ENCODE measurements around the gene HIVEP3.

HIVEP3 gene

DNA sequence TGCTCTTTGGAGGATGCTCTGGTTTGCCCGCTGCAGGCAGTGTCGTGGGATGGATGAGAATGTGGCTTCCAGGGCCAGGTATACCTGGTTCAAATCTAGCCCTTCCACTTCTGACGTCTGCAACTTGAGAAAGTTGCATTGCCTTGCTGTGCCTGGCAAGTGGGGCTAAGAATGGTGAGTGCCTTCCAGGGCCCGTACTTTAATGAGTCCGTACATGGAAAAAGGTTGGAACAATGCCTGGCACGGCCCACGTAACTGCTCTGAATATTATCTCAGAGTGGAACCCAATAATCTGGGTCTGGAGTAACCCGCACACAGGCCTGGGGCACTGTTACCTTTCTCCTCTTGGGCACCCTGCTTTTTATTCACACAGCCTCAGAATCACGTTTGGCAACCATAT is 287.6 kb downstream of the HIVEP3 start:
- no peak for DNase-seq (ENCODE audit: low spot score)

DNA sequence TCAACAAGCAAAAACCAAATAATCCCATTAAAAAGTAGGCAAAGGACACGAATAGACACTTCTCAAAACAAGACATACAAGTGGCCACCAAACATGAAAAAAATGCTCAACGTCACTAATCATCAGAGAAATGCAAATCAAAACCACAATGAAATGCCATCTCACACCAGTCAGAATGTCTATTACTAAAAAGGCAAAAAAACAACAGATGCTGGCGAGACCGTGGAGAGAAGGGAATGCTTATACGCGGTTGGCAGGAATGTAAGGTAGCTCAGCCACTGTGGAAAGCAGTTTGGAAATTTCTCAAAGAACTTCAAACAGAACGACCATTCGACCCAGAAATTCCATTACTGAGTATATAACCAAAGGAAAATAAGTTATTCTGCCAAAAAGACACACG is 289.2 kb downstream of the HIVEP3 start:
- no peak for DNase-seq (ENCODE audit: low spot score)

DNA sequence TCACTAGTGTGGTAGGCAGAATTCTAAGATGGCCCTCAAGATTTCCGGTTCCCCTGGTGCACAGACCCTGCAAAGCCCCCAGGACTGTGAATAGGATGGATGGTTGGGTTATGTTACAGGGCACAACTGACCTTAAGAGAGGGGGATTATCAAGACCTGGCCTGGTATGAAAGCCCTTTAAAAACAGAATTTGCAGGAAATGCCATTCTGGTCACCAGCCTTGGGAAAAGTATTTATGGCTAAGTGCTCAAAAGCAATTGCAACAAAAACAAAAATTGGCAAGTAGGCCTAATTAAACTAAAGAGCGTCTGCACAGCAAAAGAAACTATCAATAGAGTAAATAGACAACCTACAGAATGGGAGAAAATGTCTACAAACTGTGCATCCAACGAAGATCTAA is 289.6 kb downstream of the HIVEP3 start:
- no peak for DNase-seq (ENCODE audit: low spot score)

DNA sequence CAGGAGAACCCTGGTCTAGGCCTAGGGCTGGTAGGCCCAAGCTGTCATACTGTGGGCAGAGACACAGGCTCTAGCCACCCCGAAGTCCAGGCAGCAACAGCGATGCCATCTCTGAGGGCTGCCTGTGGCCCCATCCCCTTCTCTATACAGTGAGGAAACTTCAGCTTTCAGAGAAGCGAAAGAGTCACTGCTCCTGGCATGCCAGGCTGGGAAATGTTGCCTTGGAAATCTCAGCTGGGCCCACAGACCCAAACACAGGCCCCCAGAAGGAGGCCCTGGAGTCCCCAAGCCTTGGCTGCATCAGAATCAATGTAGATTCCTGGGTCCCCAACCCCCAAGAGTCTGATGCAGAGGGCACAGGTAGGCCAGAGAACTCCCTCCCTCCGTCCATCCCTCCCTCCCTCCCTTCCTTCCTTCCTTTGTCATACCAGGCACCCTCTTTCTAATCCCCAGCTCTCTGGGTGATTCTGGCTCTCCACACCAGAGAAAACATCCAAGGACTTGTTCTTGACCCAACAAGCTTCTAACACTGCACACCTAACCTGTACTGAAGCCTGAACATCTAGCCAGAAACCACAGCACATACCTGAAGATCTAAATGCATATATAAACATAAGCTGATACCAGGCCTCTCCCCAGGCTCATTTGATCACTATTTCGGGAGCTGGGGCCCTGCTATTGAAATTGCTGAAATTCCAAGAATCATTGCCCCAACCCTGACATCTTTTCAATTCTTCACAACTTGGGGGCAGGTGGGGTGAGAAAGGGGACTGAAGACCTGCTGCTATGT is 291.0 kb downstream of the HIVEP3 start:
- no peak for DNase-seq (ENCODE audit: low spot score)

DNA sequence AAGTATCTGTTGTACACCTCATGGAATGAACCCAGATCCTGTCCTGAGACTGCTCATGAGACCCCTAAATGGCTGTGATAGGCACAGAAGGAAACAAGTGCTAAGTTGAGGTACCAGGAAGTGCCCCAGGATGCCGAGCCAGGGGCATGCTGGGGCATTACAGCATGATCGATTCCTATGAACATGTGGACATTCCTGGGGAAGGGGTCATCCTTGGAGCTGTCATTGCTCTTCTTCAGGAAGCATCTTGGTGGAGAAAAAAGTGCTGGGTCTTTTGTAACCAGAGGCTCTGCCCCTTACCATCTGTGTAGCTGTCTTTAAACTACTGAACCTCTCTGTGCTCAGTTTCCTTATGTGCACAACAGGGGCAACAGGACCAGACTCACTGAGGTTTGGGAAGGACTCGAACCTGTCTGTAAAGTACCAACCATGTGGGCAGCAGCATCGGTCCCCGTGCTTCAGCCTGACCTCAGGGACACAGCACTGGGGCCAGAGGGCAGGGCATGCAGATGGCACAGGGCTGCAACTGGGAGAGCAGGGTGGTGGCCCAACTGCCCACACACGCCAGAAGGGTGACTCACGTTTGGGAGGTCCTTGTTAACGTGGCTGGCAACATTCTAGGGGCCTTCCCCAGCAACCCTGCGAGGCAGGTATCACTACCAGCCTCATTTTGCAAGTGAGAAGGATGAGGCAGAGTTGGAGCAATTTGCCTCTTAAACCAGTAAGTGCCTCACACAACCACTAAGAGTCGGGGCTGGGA is 291.9 kb downstream of the HIVEP3 start:
- DNase-seq (ENCODE audit: low spot score), result no peak

DNA sequence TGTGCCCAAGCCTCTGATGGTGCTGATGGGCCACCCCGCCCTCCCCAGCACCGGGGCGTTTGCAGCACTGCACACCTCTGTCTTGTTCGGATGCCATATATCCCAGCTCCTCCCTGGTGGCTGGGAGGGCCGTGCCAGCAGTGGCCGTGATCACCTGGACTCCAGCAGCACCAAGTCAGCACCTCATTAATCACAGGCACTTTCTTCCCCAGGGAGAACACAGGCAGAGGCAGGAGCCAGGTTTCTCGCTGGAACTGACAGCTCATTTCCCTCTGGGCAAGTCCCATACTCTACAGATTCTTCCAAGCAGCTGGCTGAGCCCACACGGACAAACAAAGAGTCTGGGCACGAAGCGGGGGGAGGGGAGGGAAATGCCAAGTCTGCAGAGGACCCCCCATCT is 292.6 kb downstream of the HIVEP3 start:
- no peak for DNase-seq (ENCODE audit: low spot score)

DNA sequence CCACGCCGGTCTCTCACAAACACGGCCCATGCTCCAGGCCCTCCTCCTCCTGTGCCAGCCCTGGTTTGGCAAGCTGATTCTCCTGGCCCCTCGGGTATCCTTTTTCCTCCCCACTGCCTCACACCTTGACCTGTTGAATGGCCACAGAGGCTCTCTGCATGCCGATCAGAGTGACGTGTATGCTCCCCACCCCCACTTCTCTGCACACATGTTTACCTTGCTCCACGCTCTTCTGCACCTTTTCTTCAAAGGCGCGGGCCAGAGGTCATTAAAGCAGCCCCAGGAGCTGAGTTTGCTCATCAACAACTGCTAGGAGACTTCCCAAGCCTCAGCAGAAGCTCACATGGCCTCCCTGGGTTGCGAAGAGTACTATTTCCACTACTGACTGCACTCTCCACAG is 295.0 kb downstream of the HIVEP3 start:
- DNase-seq (ENCODE audit: low spot score), result no peak

DNA sequence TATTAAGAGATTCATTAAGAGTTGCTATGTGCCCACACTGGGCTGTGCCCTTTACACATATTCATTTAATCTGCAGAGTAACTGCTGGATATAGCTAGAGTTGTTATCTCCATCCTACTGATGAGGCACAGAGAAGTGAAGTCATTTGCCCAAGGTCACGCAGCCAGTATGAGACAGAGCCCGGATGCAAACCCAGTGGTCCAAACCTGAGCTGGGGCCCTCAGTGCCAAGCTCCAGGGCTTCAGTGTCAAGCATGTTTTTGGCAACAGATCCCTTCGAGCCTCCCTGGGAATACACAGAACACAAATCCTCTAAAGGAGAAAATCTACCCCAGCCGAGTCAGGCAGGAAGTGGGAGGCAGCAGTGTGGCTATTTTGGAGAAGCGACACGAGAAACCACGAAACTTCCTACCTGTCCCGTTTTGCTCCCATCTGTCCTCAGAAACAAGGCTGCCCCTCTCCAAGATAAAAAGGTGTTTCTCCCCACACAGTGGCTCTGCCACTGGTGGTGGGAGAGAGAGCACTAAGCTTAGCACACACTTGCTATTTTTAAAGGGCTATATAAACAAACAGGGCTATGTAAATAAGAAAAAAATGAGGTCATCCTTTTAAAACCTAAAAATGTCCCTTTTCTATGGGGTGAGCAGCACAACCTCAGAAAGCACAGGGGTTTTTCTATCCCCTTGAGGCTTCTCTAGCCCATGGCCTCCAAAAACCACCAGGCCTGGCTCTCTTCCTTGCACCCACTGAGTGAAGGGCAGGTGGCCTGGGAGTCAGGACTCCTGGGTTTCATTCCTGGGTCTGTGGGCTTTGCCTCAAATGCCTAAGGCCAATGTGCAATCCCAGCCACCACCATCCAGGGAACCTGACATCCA is 295.6 kb downstream of the HIVEP3 start:
- DNase-seq (ENCODE audit: low spot score), result no peak

DNA sequence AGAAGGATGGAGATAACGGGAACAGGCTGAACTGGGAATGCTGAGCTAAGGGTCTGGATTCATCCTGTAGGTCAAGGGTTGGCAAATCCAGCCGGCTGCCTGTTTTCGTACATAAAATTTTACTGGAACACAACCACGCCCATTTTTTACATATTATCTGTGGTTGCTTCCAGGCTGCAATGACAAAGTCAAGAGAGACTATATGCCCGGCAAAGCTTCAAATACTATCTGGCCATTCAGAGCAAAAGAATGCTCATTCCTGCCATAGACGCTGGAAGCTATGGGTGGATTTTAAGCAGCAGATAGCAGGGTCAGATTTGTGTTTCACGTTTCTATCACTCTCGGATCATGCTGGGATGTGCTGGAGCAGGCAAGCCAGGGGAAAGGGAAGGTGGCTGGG is 296.3 kb downstream of the HIVEP3 start:
- DNase-seq (ENCODE audit: low spot score), result no peak

DNA sequence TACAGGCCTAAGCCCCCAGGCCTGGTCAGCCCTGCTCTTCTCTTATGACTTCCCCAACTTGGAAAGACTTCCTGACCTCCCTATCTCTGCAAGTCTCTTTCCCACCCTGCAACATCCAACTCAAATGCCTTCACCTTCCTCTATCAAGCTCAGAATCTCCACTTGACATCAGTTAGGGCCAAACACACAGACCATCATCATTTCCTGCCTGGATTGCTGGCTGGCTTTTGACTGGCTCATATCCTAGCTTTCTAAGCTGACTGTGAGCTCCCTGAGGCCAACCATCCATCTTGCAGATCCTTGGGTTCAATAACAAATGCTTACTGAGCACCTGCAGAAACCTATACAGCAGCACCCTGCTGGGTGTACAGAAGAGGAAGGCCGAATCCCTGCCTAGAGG is 296.9 kb downstream of the HIVEP3 start:
- DNase-seq (ENCODE audit: low spot score), result no peak

DNA sequence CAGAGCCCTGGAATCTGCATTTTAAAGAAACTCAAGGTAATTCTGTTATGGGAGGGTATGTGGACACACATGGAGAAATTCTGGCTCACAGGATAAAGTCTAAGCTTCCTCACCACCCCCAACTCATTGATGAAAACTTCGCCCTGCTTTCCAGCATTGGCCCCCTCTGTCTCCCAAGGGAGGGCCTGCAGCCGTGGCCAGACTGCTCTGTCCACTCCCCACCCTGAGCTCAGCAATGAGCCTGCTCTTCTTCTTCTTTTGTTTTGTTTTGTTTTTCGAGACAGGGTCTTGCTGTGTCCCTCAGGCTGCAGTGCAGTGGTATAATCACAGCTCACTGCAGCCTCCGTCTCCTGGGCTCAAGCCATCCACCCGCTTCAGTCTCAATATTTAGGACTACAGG is 297.5 kb downstream of the HIVEP3 start:
- DNase-seq (ENCODE audit: low spot score), result no peak

DNA sequence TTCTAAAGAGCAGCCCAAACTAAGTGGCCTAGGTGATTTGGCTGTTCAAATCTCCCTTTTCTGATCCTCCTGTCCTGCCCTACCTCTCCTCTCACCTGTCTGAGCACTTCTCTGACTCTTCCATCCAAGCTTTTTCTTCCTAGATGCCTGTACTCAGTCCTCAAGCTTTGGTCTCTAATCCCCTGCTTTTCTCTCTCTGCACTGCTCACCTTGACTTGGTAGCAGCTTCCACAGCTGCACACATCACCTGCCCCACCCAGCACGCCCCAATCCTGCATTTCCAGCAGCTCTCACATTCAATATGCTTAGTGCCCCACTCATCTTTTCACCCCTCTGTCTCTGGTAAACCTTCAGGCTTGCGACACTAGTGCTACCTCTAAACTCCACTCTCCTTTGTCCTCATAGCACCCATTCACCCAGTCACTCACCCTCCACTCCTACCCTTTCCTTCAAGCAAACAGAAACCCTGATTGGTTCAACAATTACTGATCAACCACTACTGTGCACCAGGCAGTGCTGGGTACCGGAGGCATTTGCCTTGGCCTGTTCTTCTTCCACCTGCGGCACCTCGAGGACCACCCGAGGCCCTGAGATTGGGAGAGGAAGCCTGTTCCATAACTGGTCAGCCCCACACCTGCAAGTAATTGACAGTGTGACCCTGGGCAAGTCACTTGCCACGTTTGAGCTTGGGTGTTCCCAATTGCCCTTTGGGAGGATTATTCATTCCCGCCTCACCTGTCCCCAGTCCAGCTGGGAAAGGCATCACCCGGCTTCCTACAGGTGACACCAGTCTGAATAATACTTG is 298.2 kb downstream of the HIVEP3 start:
- no peak for DNase-seq (ENCODE audit: low spot score)

DNA sequence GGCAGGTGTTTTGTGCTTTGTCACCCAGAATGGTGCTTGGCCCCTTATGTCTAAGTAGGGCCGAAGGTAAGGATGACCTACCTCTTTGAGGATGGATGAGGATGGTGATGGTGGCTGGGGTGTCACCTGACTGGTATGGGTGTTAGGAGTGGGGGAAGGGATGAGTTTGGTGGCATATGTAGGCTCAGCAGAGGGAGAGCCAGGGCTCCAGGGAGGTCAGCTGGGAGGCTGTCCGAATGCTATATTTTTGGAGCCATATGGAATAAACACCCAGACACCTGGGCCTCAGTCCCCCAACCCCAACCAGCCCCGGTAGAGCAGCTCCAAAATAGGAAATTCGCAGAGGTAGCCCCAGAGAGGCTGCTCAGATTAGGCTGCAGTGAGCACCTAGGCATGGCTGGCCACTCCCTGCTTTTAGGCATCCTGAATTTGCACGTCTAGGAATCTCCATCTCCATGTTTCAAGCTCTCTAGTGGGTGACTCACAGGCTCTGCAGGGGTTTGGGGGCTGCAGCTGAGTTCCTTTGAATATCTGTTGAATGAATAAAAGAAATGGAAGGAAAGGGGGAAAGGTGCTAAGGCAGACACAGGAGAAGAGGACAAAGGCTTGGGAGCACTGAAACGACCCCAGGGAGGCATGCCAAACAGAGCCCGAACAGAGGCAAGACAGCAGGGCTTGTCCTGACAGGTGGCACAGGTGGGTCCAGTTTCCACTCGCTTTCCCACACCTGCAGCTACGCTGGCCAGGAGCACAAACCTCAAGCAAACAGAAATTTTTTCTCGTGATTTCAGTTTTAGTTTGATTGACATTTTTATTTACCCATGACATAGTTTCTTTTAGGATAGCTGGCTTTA is 299.0 kb downstream of the HIVEP3 start:
- no peak for DNase-seq (ENCODE audit: low spot score)

DNA sequence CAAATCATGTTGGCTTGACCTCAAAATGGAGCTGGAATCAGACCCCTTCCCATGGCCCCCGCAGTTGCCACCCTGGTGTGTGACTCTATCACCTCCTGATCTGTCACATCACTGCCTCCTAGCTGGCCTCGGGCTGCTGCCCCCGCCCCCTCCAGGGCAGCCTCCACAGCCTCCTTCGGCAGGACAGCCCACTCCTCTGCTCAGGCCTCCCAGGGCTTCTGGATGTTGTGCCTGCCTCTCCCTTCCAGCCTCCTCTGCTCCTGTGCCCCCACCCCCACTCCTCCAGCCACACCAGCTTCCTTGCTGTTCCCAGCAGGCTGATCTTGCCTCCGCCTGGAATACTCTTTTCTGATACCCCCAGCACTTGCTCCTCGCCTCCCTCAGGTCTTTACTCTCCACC is 299.9 kb downstream of the HIVEP3 start:
- no peak for DNase-seq (ENCODE audit: low spot score)

DNA sequence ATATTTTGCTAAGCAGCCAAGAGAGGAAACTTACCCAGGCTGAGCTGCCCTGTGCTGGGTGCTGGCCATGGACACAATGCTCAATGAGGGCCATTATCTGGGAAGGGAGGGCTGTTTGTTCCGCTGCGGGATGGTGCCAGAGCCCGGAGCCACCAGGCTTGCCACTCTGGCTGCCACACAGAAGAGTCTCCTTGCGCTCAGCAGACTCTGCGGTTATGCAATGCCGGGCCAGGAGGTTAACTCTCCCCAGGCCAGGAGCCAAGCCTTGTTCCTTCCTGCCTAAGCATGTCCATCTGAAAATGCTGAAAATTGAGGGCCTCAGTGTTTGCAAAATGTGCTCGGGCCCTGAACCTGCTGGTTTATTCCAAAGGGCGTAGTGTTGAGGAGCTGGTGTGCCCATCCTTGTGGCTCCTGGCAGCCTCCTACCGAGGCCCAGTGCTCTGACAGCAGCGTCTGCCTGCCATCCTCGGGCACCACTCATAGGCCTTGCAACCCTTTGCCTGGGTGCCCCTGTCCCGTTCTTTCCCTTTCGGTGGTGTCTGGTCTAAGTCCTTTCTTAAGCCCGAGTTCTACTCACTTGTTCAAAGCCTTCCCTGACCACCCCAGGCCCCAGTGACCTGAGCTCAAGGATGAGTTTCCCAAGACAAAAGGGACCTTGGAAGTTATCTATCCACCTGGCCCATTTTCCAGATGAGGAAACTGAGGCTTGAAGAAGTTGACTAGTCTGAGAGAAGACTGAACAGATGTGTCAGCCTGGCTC is 300.5 kb downstream of the HIVEP3 start:
- peak; percentile 97 for DNase-seq (ENCODE audit: low spot score)

DNA sequence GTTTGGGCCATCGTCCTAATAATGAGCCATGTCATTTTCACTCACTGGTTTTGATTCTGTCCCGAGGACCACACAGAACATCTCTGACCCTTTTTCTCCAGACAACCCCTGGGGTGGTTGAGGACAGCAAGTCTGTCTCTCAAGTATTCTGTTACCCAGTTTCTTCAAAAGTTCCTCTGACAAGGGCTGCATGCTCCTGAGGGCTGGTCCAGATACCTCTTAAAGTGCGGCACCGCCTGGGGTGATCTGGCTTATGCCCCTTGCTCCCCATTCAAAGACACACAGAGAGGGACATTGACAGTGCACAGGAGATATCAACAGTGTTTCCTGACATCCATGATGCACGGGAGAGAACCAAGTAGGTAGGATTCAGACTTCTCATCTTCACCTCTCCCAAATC is 301.4 kb downstream of the HIVEP3 start:
- no peak for DNase-seq (ENCODE audit: low spot score)

DNA sequence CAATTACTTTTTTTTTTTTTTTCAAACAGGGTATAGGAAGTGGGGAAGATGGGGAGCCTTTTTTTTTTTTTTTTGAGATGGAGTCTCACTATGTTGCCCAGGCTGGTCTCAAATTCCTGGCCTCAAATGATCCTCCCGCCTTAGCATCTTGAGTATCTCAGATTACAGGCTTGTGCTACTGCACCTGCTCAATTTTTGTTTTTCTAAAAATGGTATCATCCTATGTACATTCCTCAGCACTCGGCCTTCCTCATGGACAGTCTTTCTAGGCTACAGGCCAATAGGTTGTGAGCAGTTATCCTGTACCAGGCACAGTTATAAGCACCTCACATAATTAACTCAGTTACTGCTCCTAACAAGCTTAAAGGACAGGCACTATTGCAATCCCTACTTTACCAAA is 302.2 kb downstream of the HIVEP3 start:
- no peak for DNase-seq (ENCODE audit: low spot score)

DNA sequence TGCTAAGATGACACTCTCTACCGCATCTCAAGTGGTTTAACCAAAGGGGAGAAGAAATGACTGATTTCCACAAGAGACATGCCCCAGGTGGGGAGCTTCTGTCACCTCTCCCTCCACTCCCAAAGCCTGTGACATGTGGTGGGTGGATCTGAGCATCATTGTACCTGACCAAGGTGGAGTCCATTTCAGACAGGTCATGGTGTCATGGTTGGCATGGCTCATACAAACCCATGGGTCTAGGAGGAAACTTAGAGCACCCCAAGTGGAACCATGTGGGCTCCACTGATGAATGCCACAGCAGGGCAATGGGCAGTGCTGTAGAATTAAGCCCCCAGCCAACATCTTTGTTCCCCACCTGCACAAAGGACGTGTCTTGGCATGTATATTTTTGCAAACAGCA is 302.7 kb downstream of the HIVEP3 start:
- DNase-seq (ENCODE audit: low spot score), result no peak

DNA sequence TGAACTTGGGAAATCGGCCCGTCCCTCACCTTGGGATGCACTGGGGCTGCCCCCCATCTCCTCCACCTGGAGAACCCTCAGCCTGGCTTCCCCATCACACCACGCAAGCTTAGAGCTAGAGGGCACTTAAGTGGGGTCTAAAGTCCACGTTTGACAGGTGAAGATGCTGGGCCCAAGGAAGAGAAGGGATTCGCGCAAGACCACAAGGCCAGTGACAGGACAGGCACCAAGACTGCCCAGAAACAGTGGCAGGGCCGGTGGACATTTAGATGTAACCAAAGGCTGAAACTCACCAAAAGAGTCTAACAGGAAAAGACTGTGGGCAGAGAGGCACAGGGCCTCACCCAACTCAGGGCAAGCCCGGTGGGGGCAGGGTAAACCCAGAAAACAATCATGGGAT is 303.4 kb downstream of the HIVEP3 start:
- no peak for DNase-seq (ENCODE audit: low spot score)

DNA sequence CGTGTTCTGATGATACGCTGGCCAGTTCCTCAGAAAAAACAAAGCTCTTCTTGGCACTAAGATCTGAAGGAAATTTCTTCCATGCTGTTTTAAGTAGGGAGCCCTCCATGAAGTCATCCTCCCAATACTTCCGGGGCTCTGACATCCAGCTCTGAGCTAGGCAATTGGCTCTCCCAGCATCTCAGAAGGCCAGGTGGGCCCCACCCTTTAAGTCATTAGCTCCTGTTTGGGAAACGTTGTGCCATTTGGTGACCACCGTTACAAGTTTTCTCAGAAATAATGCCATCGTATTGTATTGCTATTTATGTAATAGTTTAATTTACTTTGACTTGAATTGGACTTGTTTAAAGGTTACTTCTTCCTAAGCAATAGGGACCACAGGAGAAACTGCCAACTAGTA is 303.9 kb downstream of the HIVEP3 start:
- no peak for DNase-seq (ENCODE audit: low spot score)

All from globus pallidus (tissue), 1 donor.